B cell (primary cell): Measurements from ENCODE around the gene PYGO2.

Experiments used
- EZH2 ChIP-seq: IDR thresholded peaks from 2 replicates; pipeline ENCODE4 v1.6.1; 2012; ENCODE audit warnings: borderline replicate concordance, low read depth, mild to moderate bottlenecking, moderate library complexity, low read length; ENCODE audit not compliant: insufficient read depth, poor library complexity, severe bottlenecking
- TF ChIP-seq, protein P1 (sequence below): fragments of 200-600 bp; IDR thresholded peaks from one replicate; pipeline ENCODE4 v1.8.0; 2022; ENCODE audit warnings: antibody characterized with exemption, mild to moderate bottlenecking

DNA sequence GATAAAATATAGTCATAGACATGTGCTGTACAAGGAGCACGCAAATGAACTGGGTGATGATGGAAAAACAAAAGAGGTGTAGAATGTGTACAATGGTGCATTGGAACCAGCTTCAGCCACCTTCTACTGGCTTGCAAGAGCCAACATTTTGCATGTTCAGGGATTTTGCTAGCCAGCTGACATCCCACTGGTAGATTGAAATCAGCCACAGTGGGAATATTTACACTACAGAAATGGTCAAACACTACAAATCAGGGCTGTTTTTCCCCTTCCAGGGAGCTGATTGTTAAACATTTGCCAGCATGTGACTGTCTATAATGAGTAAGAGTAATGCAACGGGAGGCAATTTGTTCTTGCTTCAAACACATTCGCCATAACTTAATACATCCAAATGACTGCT is 48.3 kb downstream of the PYGO2 start:
- TF ChIP-seq, protein P1, sequence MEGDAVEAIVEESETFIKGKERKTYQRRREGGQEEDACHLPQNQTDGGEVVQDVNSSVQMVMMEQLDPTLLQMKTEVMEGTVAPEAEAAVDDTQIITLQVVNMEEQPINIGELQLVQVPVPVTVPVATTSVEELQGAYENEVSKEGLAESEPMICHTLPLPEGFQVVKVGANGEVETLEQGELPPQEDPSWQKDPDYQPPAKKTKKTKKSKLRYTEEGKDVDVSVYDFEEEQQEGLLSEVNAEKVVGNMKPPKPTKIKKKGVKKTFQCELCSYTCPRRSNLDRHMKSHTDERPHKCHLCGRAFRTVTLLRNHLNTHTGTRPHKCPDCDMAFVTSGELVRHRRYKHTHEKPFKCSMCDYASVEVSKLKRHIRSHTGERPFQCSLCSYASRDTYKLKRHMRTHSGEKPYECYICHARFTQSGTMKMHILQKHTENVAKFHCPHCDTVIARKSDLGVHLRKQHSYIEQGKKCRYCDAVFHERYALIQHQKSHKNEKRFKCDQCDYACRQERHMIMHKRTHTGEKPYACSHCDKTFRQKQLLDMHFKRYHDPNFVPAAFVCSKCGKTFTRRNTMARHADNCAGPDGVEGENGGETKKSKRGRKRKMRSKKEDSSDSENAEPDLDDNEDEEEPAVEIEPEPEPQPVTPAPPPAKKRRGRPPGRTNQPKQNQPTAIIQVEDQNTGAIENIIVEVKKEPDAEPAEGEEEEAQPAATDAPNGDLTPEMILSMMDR: no peak
- TF ChIP-seq EZH2: no peak
